DND-41 (cell line): ENCODE data around the gene VTI1A.
A peak's percentile ranks its signal among the peaks of the same experiment; 100 is the strongest.

ENCODE experiments used
- ATAC-seq: fragments of 200-7000 bp; cut with Tn5 transposase; 3 replicates; pipeline ENCODE4 v1.9.1; 2021; ENCODE audit warnings: low read depth; ENCODE audit not compliant: insufficient read depth
- DNase-seq: peaks from one replicate; pipeline ENCODE4 v3.0.0-alpha.2; 2020
- H2AFZ ChIP-seq: 2 replicates; pipeline ENCODE4 v1.6.0; 2012; ENCODE audit warnings: low read depth, low read length
- H3K27ac ChIP-seq: 2 replicates; pipeline ENCODE4 v1.5.1; 2012; ENCODE audit warnings: low read length, inconsistent platforms
- H3K27me3 ChIP-seq: fragments of 200-600 bp; sonication (generic); 2 replicates; pipeline ENCODE4 v1.6.0; 2012; ENCODE audit warnings: low read length, mild to moderate bottlenecking, inconsistent platforms; ENCODE audit not compliant: insufficient read depth, poor library complexity
- H3K36me3 ChIP-seq: 2 replicates; pipeline ENCODE4 v1.5.1; 2012; ENCODE audit warnings: low read length, inconsistent platforms; ENCODE audit not compliant: insufficient read depth
- H3K4me1 ChIP-seq: 2 replicates; pipeline ENCODE4 v1.5.1; 2012; ENCODE audit warnings: mild to moderate bottlenecking, low read length; ENCODE audit not compliant: insufficient read depth
- H3K4me2 ChIP-seq: 2 replicates; pipeline ENCODE4 v1.6.0; 2012; ENCODE audit warnings: mild to moderate bottlenecking, moderate library complexity, low read length, inconsistent platforms; ENCODE audit not compliant: insufficient read depth
- H3K4me3 ChIP-seq, 2 experiments: fragments of 200-600 bp in 1 of 2; shearing (Covaris generic) in 1 of 2; 2 replicates each; pipeline ENCODE4 v1.5.1; 2012 to 2016; ENCODE audit warnings: inconsistent platforms in 2 of 2, low read length in 2 of 2, mild to moderate bottlenecking in 2 of 2, low read depth in 1 of 2, moderate library complexity in 1 of 2
- H3K79me2 ChIP-seq: 2 replicates; pipeline ENCODE4 v1.6.0; 2012; ENCODE audit warnings: low read length, inconsistent platforms; ENCODE audit not compliant: insufficient read depth
- H3K9ac ChIP-seq: 2 replicates; pipeline ENCODE4 v1.6.0; 2012; ENCODE audit warnings: low read depth, mild to moderate bottlenecking, inconsistent platforms, low read length, moderate library complexity
- H3K9me3 ChIP-seq: 2 replicates; pipeline ENCODE4 v1.5.1; 2012; ENCODE audit warnings: low read length, moderate library complexity, mild to moderate bottlenecking, inconsistent platforms; ENCODE audit not compliant: insufficient read depth, severe bottlenecking
- H4K20me1 ChIP-seq: 2 replicates; pipeline ENCODE4 v1.6.0; 2012; ENCODE audit warnings: low read length; ENCODE audit not compliant: insufficient read depth
- CTCF ChIP-seq: IDR thresholded peaks from 2 replicates; pipeline ENCODE4 v1.5.1; 2012; ENCODE audit warnings: borderline replicate concordance, low read length, moderate library complexity, mild to moderate bottlenecking; ENCODE audit not compliant: poor library complexity, severe bottlenecking; ENCODE audit errors: extremely low read depth
- EZH2 ChIP-seq: IDR thresholded peaks from 3 replicates; pipeline ENCODE4 v1.6.1; 2012; ENCODE audit warnings: borderline replicate concordance, low read depth, mild to moderate bottlenecking, moderate library complexity, low read length, inconsistent platforms; ENCODE audit not compliant: severe bottlenecking

Gene VTI1A

GRCh38 chr10:112675560-112676083, 228.6 kb downstream of the VTI1A start:
- Histone ChIP-seq H3K27me3 (no peaks in the 10 kb centered on the region), H3K4me2 (no peak overlapping the region), H2AFZ (no peak overlapping the region), H3K4me3 (no peak overlapping the region), H3K79me2 (no peaks in the 10 kb centered on the region), H3K4me1 (peaks cover 37% of the 10 kb centered on the region), H3K36me3 (peaks cover 5% of the 10 kb centered on the region; the same call in 1 of the 2 replicates), H3K9me3 (no peaks in the 10 kb centered on the region), H3K27ac (0 out of 2 replicates have a peak overlapping the region, but pooled peaks have one; percentile 19), H3K9ac (no peak overlapping the region), H4K20me1 (no peaks in the 10 kb centered on the region)
- no peak for ATAC-seq
- DNase-seq = no peak
- TF ChIP-seq CTCF (no peak), EZH2 (no peak)

GRCh38 chr10:112677689-112678088, 230.7 kb downstream of the VTI1A start:
- H3K4me1 ChIP-seq = peaks cover 38% of the 10 kb centered on the region
- TF ChIP-seq CTCF (no peak), EZH2 (no peak)
- H3K79me2 ChIP-seq = no peaks in the 10 kb centered on the region
- no peaks in the 10 kb centered on the region for H3K9me3 ChIP-seq
- no peaks in the 10 kb centered on the region for H3K27me3 ChIP-seq
- H2AFZ ChIP-seq = peak overlapping the region; percentile 42; the same call in 1 of the 2 replicates
- no peaks in the 10 kb centered on the region for H4K20me1 ChIP-seq
- H3K27ac ChIP-seq = peak overlapping the region; percentile 91
- H3K36me3 ChIP-seq = peaks cover 5% of the 10 kb centered on the region; the same call in 1 of the 2 replicates
- peak overlapping the region; percentile 61; the same call in 1 of the 2 replicates for H3K9ac ChIP-seq
- no peak for ATAC-seq
- no peak for DNase-seq
- H3K4me2 ChIP-seq = peak overlapping the region; percentile 53; the same call in 1 of the 2 replicates
- H3K4me3 ChIP-seq = no peak overlapping the region

- H3K9me3 ChIP-seq = no peaks in the 10 kb centered on the region
- peaks cover 5% of the 10 kb centered on the region; the same call in 1 of the 2 replicates for H3K36me3 ChIP-seq
- H3K4me2 ChIP-seq = peak overlapping the region; percentile 53
- ATAC-seq = peak; percentile 99
- no peaks in the 10 kb centered on the region for H3K27me3 ChIP-seq
- H3K4me1 ChIP-seq = peaks cover 38% of the 10 kb centered on the region
- H4K20me1 ChIP-seq = no peaks in the 10 kb centered on the region
- peak; percentile 78 for DNase-seq
- peak overlapping the region in 1 of 2 experiments; percentile 7; a peak in 2 of 4 replicates for H3K4me3 ChIP-seq
- peak overlapping the region; percentile 61 for H3K9ac ChIP-seq
- no peaks in the 10 kb centered on the region for H3K79me2 ChIP-seq
- H2AFZ ChIP-seq = peak overlapping the region; percentile 53
- no peak for TF ChIP-seq EZH2
- no peak for TF ChIP-seq CTCF
- H3K27ac ChIP-seq = peak overlapping the region; percentile 91
These were observed 231.6 kb downstream of the VTI1A start for GRCh38 chr10:112678581-112678980.
